C4-2B (cell line): ENCODE data around the gene DCTN1.

Source experiments
- ZFX ChIP-seq: fragments of 450-650 bp; IDR thresholded peaks from 2 replicates; pipeline ENCODE4 v1.6.1; 2017
- TF ChIP-seq, protein P1 (sequence below): fragments of 450-650 bp; conservative IDR thresholded peaks from 2 replicates; pipeline ENCODE4 v1.5.1; 2017; ENCODE audit warnings: mild to moderate bottlenecking

DNA sequence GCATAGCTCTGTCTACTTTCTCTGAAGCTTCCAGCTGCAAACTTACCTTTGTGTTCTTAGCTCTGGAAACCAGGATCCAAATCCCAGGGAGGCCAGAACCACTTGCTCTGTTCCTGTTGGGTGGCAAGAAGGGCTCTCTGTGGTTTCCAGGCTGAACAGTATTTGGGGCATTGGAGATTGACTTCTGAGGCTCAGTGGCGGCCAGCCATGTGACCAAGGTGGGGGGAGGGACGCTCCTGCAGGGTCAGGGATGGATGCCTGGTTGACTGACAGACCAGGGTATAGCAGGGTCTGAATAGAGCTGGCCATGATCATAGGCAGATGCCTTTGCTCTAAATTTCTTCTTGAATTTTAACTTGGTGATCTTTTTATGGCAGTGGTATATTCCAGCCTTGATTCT, 52.0 kb downstream of the DCTN1 start:
- TF ChIP-seq, protein P1, sequence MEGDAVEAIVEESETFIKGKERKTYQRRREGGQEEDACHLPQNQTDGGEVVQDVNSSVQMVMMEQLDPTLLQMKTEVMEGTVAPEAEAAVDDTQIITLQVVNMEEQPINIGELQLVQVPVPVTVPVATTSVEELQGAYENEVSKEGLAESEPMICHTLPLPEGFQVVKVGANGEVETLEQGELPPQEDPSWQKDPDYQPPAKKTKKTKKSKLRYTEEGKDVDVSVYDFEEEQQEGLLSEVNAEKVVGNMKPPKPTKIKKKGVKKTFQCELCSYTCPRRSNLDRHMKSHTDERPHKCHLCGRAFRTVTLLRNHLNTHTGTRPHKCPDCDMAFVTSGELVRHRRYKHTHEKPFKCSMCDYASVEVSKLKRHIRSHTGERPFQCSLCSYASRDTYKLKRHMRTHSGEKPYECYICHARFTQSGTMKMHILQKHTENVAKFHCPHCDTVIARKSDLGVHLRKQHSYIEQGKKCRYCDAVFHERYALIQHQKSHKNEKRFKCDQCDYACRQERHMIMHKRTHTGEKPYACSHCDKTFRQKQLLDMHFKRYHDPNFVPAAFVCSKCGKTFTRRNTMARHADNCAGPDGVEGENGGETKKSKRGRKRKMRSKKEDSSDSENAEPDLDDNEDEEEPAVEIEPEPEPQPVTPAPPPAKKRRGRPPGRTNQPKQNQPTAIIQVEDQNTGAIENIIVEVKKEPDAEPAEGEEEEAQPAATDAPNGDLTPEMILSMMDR: no peak
- TF ChIP-seq ZFX: no peak
